IPS-NIHi7 (cell line): ENCODE data around the gene MYO15B.

ENCODE experiments used
- DNase-seq: peaks from one replicate; pipeline ENCODE4 v3.0.0; 2012; ENCODE audit warnings: mixed read lengths; ENCODE audit errors: extremely low spot score

The MYO15B gene

DNA sequence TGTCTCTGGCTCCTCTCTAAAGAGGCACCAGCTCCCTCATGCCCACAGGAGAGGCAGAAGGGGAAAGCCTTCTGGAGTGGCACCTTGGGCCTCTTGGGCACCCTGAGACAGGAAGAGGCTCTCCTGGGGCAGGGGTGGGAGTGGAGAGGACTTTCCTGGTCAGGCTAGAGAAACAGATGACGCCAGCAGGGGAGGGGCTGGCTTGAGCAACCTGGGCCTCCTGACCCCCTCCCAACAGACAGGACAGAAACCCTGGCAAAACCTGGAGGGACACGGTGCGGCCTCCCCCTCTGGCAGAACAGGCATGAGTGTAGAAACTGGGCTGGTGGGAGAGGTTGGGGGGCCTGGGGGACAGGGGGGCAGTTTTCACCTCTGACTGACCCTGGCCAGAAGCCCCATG, 51.7 kb downstream of the MYO15B start:
- no peak for DNase-seq

DNA sequence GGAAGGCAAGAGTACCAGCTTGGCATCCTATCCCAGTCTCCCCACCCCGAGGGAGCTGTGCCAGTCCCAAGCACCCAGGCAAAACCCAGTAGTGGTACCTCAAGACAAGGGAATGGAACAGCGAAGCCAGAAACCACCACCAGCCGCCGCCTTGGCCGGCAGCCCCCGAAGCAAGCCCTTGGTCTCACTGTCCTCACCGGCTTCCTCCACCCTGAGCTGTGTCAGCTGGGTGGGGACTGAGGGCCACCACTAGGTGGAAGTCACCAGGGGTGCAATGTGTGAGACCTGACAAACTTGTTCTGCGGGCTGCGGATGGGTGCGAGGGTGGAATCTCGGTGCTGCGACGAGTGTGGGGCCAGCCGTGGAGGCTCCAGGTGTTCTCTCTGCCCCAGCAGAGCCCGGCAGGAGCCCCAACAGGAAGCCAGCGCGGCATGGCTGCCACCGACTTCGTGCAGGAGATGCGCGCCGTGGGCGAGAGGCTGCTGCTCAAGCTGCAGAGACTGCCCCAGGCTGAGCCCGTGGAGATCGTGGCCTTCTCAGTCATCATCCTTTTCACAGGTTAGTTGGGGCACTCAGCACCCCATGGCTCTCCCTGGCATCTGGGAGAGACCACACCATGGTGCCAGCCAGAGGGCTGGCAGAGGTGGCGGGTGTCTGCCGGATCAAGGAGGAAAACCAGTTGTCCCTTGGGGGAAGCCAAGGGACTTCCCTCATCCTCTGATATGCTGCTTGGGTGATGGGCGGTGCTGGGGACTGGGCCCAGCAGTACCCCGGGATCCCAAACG, 52.4 kb downstream of the MYO15B start:
- no peak for DNase-seq

DNA sequence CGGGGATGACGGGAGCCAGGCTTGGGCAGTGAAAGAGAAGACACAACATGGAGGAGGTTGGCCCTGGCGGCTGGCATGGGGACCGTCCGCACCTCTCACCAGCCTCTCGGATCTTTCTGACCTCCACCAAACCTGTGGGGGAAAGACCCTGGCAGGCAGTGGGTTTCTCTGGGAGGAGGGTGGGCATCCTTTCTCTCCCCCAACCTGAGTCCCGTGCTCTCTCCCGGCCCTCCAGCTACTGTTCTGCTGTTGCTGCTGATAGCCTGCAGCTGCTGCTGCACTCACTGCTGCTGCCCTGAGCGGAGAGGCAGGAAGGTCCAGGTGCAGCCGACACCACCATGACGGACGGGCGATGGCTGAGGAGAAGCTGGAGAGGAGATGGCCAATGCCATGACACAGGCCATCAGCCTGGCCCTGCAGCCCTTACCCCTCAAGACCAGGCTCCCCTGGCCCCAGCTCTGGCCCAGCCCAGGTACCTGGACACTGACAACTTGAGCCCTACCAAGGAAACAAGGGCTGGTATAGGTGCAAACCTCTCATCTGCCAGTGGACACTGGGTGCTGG, 53.0 kb downstream of the MYO15B start:
- DNase-seq: no peak

DNA sequence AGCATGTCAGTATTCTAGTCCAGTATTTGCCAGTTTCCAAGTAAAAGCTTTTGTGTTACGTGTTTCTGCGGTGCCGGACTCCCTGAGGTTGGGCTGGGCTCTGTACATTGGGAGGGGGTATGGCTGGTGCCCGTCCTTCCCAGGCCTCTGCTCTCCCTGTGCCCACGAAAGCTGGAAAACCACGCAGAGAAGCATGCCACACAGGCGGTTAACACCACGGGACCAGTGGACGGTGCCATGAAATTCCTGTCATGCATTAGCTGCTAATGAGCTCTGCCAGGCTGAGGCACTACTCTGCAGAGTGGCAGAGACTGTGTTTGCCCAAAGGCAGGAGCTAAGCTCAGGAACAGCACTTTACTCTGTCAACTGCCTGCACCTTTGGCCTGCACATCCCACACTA, 53.7 kb downstream of the MYO15B start:
- DNase-seq: no peak

DNA sequence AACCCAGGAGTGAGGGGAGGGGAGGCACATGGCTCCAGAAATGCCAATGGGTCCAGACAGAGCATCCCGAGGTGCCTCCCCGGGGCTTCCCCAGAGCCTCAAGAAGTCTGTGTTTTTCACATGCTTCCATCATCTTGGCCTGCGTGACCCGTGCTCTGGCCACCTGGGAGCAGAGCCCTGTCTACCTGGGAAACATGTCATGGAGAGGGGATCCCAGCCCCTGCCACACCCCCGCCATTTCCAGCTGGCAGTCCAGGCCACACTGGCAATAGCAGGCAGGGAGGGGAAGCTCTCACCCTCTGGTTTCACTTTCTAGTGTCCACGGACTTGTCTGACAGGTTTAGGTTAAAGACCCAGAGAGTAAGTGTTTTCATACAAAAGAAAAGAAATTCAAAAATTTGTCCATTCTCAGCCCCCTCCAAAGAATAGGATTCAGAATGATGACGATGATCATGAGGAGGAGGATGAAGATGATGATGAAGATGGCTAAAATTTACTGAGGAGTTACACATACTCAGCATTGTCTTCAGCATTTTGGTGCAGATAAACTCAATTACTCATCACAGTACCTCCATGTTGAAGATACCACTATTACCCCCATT, 54.7 kb downstream of the MYO15B start:
- DNase-seq: no peak

DNA sequence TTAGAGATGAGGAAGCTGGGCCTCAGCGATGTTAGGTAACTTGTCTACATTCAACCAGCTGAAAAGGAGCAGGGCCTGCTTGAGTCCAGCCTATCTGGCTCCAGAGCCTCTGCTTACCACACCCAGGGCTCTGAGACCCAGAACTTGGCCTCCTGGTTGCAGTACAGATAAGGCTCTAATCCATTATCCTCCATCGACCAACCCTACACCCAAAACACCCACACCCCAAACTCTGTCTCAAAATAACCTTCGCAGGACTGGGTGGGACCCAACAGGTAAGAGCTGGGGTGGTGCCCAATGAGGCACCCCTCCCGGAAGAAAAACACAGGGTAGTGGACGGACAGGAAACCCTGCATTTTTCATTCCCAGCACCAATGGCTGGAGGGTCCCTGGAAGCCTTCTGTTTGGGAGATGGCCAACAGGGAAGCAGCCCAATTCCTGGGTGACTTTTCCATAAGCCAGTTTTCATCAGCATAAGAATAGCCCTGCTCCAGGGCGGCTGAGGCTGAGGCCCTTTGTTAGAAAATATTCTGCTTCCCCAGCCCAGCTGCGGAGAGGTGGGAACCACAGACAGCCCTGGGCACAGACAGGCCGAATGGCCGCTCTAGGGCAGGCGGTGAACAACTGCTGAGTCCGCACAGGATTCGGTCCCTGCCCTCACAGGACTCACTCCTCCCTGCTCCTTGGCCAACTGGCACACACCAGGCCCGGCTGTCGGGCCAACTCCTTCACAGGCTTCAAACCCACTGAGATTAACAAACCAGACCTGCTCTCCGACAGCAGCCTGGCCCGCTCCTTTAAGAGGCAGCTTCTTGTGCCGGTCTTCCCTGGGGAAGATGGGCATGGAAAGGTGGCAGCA, 55.4 kb downstream of the MYO15B start:
- DNase-seq: peak; percentile 51

DNA sequence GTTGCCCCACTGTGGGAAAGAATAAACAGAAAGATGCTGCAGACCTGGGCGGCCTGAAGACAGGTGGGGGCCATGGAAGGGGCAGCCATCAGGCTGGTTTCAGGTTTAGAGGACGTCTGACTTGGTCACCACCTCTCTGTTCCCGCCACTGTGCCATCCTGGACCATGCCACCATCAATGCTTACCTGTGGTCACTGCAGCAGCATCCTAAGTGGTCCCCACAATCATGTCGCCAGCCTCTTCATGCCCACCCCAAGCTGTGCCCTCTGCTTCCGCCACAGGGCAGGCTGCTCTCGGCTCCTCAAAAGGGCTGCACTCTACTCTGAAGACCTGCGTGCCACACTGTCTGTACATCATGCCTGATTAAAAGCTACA, 56.0 kb downstream of the MYO15B start:
- no peak for DNase-seq

DNA sequence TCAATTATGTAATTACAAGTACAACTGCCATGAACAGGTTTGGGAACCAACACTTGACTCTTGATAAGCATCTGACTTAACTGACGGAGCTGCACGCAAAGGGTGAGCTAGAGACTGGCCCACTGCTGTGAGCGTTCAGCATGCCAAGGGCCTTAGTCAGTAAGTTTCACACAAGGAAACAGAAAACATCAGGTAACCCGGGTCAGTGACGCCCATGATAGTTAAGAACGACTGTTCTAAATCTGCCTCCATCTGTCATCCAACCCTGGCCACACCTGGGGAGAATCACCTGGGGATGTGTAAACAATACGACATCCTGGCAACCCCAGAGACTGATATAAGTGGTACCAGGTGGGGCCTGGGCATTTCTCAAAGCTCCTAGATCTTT, 57.9 kb downstream of the MYO15B start:
- DNase-seq: no peak

DNA sequence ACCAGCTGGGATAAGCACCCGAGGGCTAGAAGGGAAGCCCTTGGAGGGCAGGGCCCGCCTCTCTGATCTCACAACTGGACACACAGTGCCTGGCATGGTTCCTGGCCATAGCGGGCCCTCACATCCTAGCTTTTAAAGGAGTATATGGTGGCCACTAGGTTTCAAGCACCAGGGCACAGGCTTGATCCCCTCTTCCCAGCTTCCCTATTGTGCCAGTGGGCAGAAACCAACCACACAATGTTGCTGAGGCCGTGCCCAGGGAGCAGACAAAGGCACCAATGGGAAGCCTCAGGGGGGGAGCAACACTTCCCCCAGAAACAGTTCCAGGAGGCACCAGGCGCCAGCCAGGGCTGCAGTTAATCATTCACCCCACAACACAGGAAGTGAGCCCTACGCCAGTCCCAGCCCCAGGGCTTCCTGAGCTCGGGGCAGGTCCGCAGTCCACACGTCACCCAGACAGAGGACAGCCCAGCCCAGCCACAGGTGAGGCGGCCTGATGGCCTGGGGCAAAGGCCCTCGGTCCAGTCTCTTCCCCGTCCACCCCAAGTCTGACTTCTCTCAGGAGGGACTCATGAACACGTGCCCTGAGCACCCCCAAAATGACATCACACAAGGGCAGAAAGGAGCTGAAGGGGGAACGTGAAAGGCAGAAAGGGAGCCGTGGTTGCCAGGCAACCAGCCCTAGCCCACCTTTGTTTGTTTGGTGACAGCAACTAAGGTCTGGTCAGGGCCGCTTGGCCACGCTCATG, 58.5 kb downstream of the MYO15B start:
- peak; percentile 53 for DNase-seq

DNA sequence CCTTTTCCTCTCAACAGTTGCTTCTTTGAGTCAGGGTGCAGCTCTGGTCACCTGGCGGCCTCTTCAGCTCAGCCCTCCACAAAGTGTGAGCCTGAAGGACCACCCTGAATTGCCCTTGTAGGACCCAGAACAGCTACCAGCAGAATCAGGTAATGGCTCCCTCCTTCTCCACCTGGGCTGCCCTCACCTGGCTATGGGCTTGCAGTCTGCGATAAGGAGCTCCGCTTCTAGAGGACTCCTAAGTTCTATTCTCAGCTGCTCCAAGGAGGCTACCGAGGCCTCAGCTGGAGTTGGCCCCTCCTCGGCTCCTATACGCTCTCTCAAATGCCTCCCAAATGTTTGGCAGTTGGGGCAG, 59.0 kb downstream of the MYO15B start:
- DNase-seq: no peak

DNA sequence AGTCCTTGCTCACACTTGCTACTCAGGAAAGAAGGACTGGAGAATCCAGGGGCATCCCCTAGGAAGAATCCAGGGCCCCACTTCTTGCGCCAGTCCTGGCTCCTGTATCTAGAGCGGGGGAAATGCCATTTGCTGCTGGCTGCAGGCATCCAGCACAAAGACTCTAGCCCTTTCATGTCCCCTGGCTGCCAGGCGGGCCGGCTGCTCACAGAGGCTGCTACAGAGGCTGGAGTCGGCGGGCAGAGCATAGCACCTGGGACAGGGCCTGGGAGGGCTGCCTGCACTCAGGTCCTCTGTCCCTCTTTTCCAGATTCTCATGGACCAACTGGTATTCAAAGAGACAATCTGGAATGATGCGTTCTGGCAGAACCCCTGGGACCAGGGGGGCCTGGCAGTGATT, 59.5 kb downstream of the MYO15B start:
- no peak for DNase-seq

DNA sequence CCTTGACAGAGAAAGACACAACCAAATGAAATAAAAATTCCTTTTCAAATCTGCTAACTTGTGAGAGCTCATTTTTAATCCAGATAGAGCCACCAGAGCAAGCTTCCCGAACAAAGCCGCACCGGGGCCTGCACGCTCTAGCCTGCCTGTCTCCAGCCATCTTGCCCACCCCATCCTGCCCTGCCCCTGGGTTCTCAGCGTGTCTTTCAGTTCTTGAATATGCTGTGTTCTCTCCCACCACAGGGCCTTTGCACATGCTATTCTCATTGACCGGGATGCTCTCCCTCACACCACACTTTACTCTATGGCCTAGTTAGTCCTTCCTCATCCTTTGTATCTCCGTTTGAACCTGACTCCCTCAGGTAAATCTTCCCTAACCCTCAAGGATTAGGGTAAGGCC, 60.3 kb downstream of the MYO15B start:
- DNase-seq: no peak

DNA sequence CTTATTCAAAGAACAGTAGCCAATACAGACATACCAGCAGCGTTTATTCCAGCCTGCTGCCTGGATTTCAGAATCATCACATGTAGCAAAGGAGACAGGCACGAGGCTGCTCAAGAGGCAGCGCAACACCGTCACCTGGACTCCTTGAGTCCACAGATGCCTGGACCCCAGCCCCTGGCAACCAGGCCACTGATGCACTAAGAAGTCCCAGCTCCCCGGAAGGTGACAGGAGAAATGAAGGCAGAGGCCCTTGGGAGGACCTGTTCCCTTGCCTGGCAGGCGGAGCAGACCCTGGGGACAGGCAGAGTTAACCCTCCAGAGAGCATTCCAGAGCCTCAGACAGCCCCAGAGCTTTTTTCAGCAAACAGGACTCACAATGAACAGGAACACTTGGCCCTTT, 62.1 kb downstream of the MYO15B start:
- DNase-seq: no peak

DNA sequence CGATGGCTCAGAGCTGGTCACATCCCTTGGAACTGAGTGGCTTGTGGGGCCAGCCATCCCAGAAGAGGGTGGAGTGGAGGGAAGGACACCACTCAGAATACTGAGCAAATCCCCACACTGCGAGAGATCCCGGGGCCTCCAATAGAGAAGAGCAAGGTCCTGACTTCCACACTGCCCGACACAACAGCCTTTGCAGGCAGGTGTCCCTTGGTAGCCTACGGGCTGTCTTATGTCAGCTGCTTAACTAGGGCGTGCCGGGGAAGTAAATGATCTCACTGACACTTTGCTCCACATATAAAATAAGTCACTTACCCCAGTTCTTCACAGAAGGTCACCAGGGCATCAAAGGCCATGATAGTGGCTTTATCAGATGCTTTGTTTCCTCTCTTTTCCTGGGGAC, 63.3 kb downstream of the MYO15B start:
- DNase-seq: no peak

DNA sequence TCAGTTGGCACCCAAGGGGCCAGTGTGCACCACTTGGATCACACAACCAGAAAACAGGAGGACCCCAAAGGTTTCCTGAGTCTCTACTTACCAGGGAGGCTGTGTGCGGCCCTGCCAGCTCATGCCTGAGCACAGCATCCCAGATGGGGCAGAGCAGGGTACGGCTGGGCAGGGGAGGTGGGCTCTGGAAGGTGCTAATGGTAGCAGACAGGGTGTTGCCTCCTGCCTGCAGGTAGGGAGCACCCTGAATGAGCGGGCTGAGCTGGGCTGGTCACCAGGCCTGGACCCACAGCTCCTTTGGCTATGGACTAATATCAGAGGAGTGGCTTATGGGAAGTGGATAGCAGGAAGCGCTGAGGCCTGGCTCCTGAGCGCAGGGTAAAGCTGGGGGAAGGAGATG, 64.7 kb downstream of the MYO15B start:
- DNase-seq: no peak

DNA sequence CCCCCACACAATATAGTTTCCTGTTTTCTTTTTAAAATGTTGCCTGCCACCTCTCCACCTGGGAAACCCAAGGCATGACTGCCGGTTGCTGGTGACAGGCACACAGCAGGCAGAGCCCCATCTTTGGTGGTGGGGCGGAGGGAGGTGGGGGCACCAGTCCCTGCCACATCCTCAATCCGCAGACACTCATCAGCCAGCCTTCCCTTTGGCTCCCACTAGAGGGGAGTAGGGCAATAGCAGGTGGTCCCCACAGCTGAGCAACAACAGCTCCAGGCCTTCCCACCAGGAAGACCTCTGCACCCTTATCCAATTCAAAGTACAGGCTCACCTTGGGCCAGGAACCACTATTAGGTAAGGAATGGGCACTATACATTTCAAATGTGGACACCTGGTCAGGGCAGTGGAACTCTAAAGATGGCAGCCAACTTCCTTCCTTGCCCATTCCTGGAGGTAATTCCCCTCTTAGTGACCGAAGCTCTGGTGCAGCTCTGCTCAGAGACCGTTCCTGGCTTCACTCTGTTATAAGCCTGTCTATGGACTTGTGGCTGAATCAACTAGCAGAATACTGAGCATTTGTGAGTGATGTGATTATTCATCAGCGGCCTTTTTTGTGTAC, 65.4 kb downstream of the MYO15B start:
- peak; percentile 86 for DNase-seq

DNA sequence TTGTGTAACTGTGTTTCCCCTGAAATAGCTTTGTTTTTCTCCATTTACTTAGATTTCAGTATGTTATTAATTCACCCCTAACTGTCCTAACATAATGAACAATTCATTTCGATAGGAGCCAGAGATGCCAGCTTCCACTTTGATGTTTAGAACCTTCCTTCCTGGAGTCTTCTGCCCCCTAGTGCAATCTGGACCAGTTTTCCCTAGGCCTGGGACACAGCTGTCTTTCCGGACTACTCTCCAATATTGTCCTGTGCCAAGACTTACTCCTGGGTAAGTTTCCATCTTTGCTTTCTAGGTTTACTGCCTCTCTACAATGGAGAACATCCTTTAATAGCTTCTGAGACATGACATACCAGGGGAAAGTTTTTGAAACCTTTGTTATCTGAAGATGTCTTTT, 66.6 kb downstream of the MYO15B start:
- no peak for DNase-seq

DNA sequence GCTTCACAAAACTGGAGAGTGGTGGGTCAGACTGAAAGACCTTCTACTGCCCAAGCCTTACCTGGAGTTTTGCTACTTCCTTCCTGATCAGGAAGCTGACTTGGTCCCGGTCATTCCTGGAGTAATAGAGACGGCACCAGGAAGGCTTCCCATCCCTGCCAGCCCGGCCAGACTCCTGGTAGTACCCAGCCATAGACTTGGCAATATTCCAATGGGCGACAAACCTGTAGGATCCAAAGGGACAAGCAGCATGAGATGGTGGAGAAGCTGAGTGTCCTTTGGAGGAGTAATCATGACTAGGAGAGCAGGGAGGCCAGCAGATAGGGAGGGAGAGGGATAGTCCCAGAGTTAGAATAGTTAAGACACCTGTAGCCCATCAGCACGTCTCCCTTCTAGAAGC, 70.6 kb downstream of the MYO15B start:
- no peak for DNase-seq

DNA sequence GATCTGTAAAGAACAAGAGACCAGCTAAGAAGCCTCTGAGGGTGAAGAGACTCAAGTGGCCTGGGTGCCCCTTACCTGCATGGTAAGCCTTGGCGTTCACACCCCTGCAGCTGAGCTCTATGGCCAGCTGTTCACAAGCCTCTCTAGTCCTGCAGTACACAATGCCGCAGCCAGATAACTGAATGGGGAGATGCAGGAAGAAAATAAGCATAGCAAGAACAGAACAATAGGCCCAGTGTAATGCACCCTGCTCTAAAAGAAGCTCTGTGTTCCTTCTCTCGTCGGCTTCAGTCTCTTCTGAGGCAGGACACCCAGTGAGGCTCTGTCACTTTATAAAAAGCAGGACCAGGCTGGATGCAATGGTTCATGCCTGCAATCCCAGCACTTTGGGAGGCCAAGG, 73.9 kb downstream of the MYO15B start:
- no peak for DNase-seq

DNA sequence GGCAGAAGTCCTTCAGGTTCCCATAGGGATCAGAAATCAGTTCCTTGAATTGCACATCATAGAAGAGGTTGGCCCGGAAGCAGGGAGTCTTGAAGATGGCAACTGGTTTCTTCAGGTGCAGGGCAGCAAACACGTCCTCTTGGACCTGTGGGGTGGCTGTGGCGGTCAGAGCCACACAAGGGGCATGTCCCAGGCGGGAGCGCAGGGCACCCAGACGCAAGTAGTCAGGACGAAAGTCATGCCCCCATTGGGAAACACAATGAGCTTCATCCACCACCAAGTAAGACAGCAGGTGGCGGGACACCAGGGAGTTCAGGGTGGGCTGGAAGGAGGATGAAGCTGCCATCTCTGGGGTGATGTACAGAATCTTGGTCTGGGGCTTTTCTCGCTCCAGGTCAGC, 74.9 kb downstream of the MYO15B start:
- no peak for DNase-seq

DNA sequence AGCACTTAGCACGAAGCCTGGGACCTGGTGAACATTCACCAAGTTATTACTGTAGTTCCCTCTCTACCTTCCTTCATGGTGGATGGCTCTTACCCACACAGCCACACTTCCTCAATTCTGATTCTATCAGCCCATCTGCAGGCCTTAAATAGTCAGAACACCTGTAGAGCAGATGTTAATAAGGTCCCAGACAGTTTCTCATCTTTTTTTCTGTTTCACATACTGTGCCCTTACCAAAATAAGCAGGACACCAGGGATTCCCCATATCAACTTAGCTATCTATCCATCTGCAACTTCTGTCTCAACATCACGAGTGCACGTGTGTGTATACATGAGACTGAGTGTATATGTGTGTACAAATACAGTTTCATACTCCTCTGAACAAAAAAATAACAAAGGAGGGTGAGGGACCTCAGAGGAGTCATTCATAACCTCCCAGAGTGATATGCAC, 76.5 kb downstream of the MYO15B start:
- no peak for DNase-seq
